PC-3 (cell line): Measurements from ENCODE around the gene RBM33. TPM values are rescaled to one million over a fixed set of nuclear protein-coding genes. Genes with fewer than 3 reads are reported as not detected.

Experiments used
- ATAC-seq: fragments of 200-7000 bp; cut with Tn5 transposase; 2 replicates; pipeline ENCODE4 v1.9.1; 2020; ENCODE audit warnings: mild to moderate bottlenecking, moderate library complexity
- BruUV-seq: library from RNA; stranded (reverse); fragments of 400-500 nt; replicated peaks from 2 replicates; lab custom pipeline; 2021; lab: Mats Ljungman, UMichigan
- CTCF ChIA-PET: fragments of 300-600 bp; sonication (Branson Sonifier 250); formaldehyde crosslinking; loops from one replicate; lab custom pipeline; 2022; ENCODE audit warnings: antibody characterized with exemption; lab: Charles Lee
- POLR2A ChIA-PET: fragments of 300-600 bp; sonication (Branson Sonifier 250); formaldehyde crosslinking; loops from one replicate; lab custom pipeline; 2022; ENCODE audit warnings: antibody characterized with exemption; ENCODE audit not compliant: unreplicated experiment; lab: Charles Lee
- DNase-seq: peaks from one replicate; pipeline ENCODE4 v3.0.0-alpha.2; 2015
- H2AFZ ChIP-seq: fragments of 300-600 bp; sonication (generic); 2 replicates; pipeline ENCODE4 v1.6.0; 2016; ENCODE audit warnings: antibody characterized with exemption, low read length
- H3F3A ChIP-seq: fragments of 300-600 bp; sonication (generic); one replicate; pipeline ENCODE4 v1.6.0; 2017; ENCODE audit warnings: antibody characterized with exemption, low read length, control low read depth, mild to moderate bottlenecking; ENCODE audit not compliant: unreplicated experiment
- H3K27ac ChIP-seq: fragments of 300-600 bp; sonication (generic); 2 replicates; pipeline ENCODE4 v1.5.1; 2016; ENCODE audit warnings: mild to moderate bottlenecking, low read length
- H3K27me3 ChIP-seq: fragments of 300-600 bp; sonication (generic); 2 replicates; pipeline ENCODE4 v1.6.1; 2016; ENCODE audit warnings: low read length, mixed read lengths
- H3K36me3 ChIP-seq: fragments of 300-600 bp; sonication (generic); 2 replicates; pipeline ENCODE4 v1.6.1; 2016; ENCODE audit warnings: low read depth, mixed run types, low read length, mixed read lengths
- H3K4me1 ChIP-seq: fragments of 300-600 bp; sonication (generic); 2 replicates; pipeline ENCODE4 v1.5.1; 2016; ENCODE audit warnings: low read length; ENCODE audit not compliant: insufficient read depth
- H3K4me2 ChIP-seq: fragments of 300-600 bp; sonication (generic); 2 replicates; pipeline ENCODE4 v1.6.0; 2016; ENCODE audit warnings: low read length
- H3K4me3 ChIP-seq: fragments of 300-600 bp; sonication (generic); 2 replicates; pipeline ENCODE4 v1.5.1; 2016; ENCODE audit warnings: mild to moderate bottlenecking, low read length, mixed read lengths
- H3K79me2 ChIP-seq: fragments of 300-600 bp; sonication (generic); 2 replicates; pipeline ENCODE4 v1.6.1; 2017; ENCODE audit warnings: low read length, mixed read lengths
- H3K9ac ChIP-seq: fragments of 300-600 bp; sonication (generic); 2 replicates; pipeline ENCODE4 v1.6.0; 2016; ENCODE audit warnings: mild to moderate bottlenecking, low read length
- H3K9me2 ChIP-seq: fragments of 300-600 bp; sonication (generic); replicated peaks from 2 replicates; pipeline ENCODE4 v1.6.1; 2016; ENCODE audit warnings: mixed run types, low read length, mixed read lengths
- H3K9me3 ChIP-seq: fragments of 300-600 bp; sonication (generic); 2 replicates; pipeline ENCODE4 v1.6.1; 2016; ENCODE audit warnings: low read length, mixed read lengths
- H4K20me1 ChIP-seq: fragments of 300-600 bp; sonication (generic); 2 replicates; pipeline ENCODE4 v1.6.1; 2016; ENCODE audit warnings: low read length, mixed read lengths
- CTCF ChIP-seq: fragments of 300-600 bp; sonication (generic); conservative IDR thresholded peaks from 2 replicates; pipeline ENCODE4 v1.5.1; 2017; ENCODE audit warnings: antibody characterized with exemption, low read depth, mild to moderate bottlenecking, low read length
- EZH2 ChIP-seq: fragments of 300-600 bp; sonication (generic); IDR thresholded peaks from one replicate; pipeline ENCODE4 v1.6.1; 2017; ENCODE audit warnings: antibody characterized with exemption, mild to moderate bottlenecking, low read length; ENCODE audit not compliant: unreplicated experiment
- EZH2phosphoT487 ChIP-seq: fragments of 300-600 bp; sonication (generic); IDR thresholded peaks from 2 replicates; pipeline ENCODE4 v1.6.1; 2018; ENCODE audit warnings: mild to moderate bottlenecking, antibody characterized with exemption, low read length, borderline replicate concordance
- intact Hi-C: fragments of 100-400 bp; cut with micrococcal nuclease; formaldehyde crosslinking; loops from 2 replicates; pipeline ENCODE4 v1.9.0; 2023
- total RNA-seq: library from RNA; depleted of rRNA; stranded (reverse); fragments of >200 nt; gene quantifications from 2 replicates; pipeline ENCODE4 v1.2.3, GENCODE V29; 2014

RBM33 gene
- total RNA-seq, 1 experiment from 2014 or later = 25.3 TPM

- H3K4me1 ChIP-seq = peaks cover 9% of the 10 kb centered on the region
- ATAC-seq = no peak
- no peaks in the 10 kb centered on the region for H3K9me2 ChIP-seq
- intact Hi-C loops = no loop called here
- peaks cover 24% of the 10 kb centered on the region for H4K20me1 ChIP-seq
- H3K79me2 ChIP-seq = peaks cover 26% of the 10 kb centered on the region
- no peak overlapping the region for H3K9ac ChIP-seq
- H3K27me3 ChIP-seq = no peaks in the 10 kb centered on the region
- no peaks in the 10 kb centered on the region for H3K9me3 ChIP-seq
- H3K36me3 ChIP-seq = peaks cover 46% of the 10 kb centered on the region
- H3K4me3 ChIP-seq = no peak overlapping the region
- no peaks in the 10 kb centered on the region for H3F3A ChIP-seq
- no peak for DNase-seq
- ChIA-PET CTCF (no interaction called here), POLR2A (no interaction called here)
- no peak overlapping the region for H3K27ac ChIP-seq
- TF ChIP-seq CTCF (no peak), EZH2phosphoT487 (no peak), EZH2 (no peak)
- no peak overlapping the region for H3K4me2 ChIP-seq
- H2AFZ ChIP-seq = no peak overlapping the region
- BruUV-seq = no TSS peak
Measured at GRCh38 chr7:155744971-155745683, 100.7 kb downstream of the RBM33 start.

GRCh38 chr7:155745737-155746136 lies 101.3 kb downstream of the RBM33 start:
- no peak overlapping the region for H3K4me3 ChIP-seq
- intact Hi-C loops = no loop called here
- H3K4me2 ChIP-seq = no peak overlapping the region
- no TSS peak for BruUV-seq
- H3K27me3 ChIP-seq = no peaks in the 10 kb centered on the region
- TF ChIP-seq EZH2 (no peak), EZH2phosphoT487 (no peak), CTCF (no peak)
- H2AFZ ChIP-seq = no peak overlapping the region
- H3K9me2 ChIP-seq = no peaks in the 10 kb centered on the region
- H3K79me2 ChIP-seq = peaks cover 31% of the 10 kb centered on the region
- POLR2A ChIA-PET = no interaction called here
- CTCF ChIA-PET = no interaction called here
- ATAC-seq (no peak), DNase-seq (no peak)
- H3K9ac ChIP-seq = no peak overlapping the region
- peaks cover 24% of the 10 kb centered on the region for H4K20me1 ChIP-seq
- H3F3A ChIP-seq = no peaks in the 10 kb centered on the region
- H3K27ac ChIP-seq = no peak overlapping the region
- no peaks in the 10 kb centered on the region for H3K9me3 ChIP-seq
- peaks cover 15% of the 10 kb centered on the region for H3K4me1 ChIP-seq
- peaks cover 40% of the 10 kb centered on the region for H3K36me3 ChIP-seq

DNA sequence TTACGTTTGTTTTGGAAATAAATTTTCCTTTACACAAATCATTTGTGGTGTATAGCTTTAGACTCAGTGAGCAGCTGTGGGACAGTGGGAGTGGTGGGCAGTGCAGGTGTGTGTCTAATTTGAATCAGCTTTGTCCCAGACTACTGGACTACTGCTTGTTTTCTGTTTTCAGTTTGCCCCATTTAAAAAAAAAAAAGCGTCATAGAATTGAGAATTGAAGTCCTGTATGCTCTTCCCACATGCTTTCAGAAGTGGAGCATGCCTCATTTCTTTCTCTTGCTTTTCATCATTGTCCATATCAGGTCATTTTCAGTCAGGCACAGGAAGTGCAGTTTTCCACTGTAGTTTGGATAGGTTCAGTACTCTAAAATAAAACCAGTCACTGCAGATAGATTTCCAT lies 101.7 kb downstream of the RBM33 start:
- DNase-seq = no peak
- Histone ChIP-seq H3K27ac (no peak overlapping the region), H3K4me3 (no peak overlapping the region), H3K9me2 (no peaks in the 10 kb centered on the region), H3F3A (no peaks in the 10 kb centered on the region), H3K4me2 (no peak overlapping the region), H3K27me3 (no peaks in the 10 kb centered on the region), H3K4me1 (peaks cover 15% of the 10 kb centered on the region), H4K20me1 (peaks cover 28% of the 10 kb centered on the region), H3K36me3 (peaks cover 39% of the 10 kb centered on the region), H3K9me3 (no peaks in the 10 kb centered on the region), H2AFZ (no peak overlapping the region), H3K79me2 (peaks cover 36% of the 10 kb centered on the region), H3K9ac (no peak overlapping the region)
- ChIA-PET CTCF (no interaction called here), POLR2A (no interaction called here)
- intact Hi-C loops = no loop called here
- no TSS peak for BruUV-seq
- TF ChIP-seq EZH2phosphoT487 (no peak), EZH2 (no peak), CTCF (no peak)
- no peak for ATAC-seq
